T-helper 1 cell treated with Interleukin-12 subunit alpha and Interleukin-12 subunit beta and Interleukin-4 antibody, amounts not matched to agents 30 ng/mL and 1 ng/mL, for 36 hours (primary cell): Measurements from ENCODE around the gene PLEKHJ1. TPM values are rescaled to one million over a fixed set of nuclear protein-coding genes. Genes with fewer than 3 reads are reported as not detected.

Experiments used
- intact Hi-C: fragments of 100-400 bp; cut with micrococcal nuclease; formaldehyde crosslinking; loops from one replicate; pipeline ENCODE4 v1.15.1; 2024
- total RNA-seq: library from RNA; stranded (reverse); gene quantifications from 2 replicates; pipeline ENCODE4 v1.2.3, GENCODE V29; 2022

PLEKHJ1 gene
- total RNA-seq, 1 donor from 2014 or later = 65.7 TPM

- intact Hi-C loops = no loop called here
These were observed 15.3 kb upstream of the PLEKHJ1 start for GRCh38 chr19:2251106-2252054.

- intact Hi-C loops = no loop called here
These were observed 14.6 kb upstream of the PLEKHJ1 start for GRCh38 chr19:2250766-2251105.

GRCh38 chr19:2249880-2250765 lies 14.0 kb upstream of the PLEKHJ1 start:
- intact Hi-C loops = no loop called here

- intact Hi-C loops = no loop called here
These were observed 13.1 kb upstream of the PLEKHJ1 start, which contains the start of gene AMH for GRCh38 chr19:2249010-2249866. Gene AMH, plus strand, starts transcription at chr19:2249323. Its CDS starts 10 bp downstream, at chr19:2249333.

GRCh38 chr19:2248136-2249009 lies 12.2 kb upstream of the PLEKHJ1 start:
- intact Hi-C loops = no loop called here

- intact Hi-C loops = no loop called here
These were observed 11.4 kb upstream of the PLEKHJ1 start for GRCh38 chr19:2247433-2248101.

GRCh38 chr19:2246801-2247361 lies 10.8 kb upstream of the PLEKHJ1 start:
- intact Hi-C loops = no loop called here

GRCh38 chr19:2246014-2246620 lies 10.0 kb upstream of the PLEKHJ1 start:
- intact Hi-C loops = no loop called here

- intact Hi-C loops = no loop called here
These were observed 9.1 kb upstream of the PLEKHJ1 start for GRCh38 chr19:2245273-2245672.

- intact Hi-C loops = no loop called here
These were observed 8.4 kb upstream of the PLEKHJ1 start for GRCh38 chr19:2244486-2244885.

GRCh38 chr19:2244125-2244411 lies 7.9 kb upstream of the PLEKHJ1 start:
- intact Hi-C loops = no loop called here

GRCh38 chr19:2243274-2244124 lies 7.4 kb upstream of the PLEKHJ1 start:
- intact Hi-C loops = no loop called here

- intact Hi-C loops = no loop called here
These were observed 6.7 kb upstream of the PLEKHJ1 start for GRCh38 chr19:2242816-2243215.

- intact Hi-C loops = no loop called here
These were observed 6.0 kb upstream of the PLEKHJ1 start for GRCh38 chr19:2242092-2242537.

- intact Hi-C loops = no loop called here
These were observed 5.0 kb upstream of the PLEKHJ1 start for GRCh38 chr19:2240881-2241760.

- intact Hi-C loops = loop anchor here (5.0 kb wide), 1 partner anchor 217 kb away; the partner anchor contains the start of gene LMNB2
These were observed 3.9 kb upstream of the PLEKHJ1 start for GRCh38 chr19:2239771-2240770.
